ENCODE results near the gene ANKRD10.

GRCh38 chr13:110872768-110873638, 41.9 kb downstream of the ANKRD10 start:
- no peak for TF ChIP-seq CTCF (IDR thresholded peaks at IDR 0.05)
- TF ChIP-seq POLR2A (IDR thresholded peaks at IDR 0.05): no peak
